GM19463 (cell line): ENCODE results near the gene CCL18.
"Not testable (repeated sequence)": the region's sequence is repeated elsewhere in the genome, so short reads cannot be mapped to it uniquely, and the experiment has no call there.

Experiments used
- ATAC-seq: cut with Tn5 transposase; IDR thresholded peaks from one replicate; pipeline ENCODE4 v1.9.1; 2021; ENCODE audit warnings: mild to moderate bottlenecking, moderate library complexity; ENCODE audit not compliant: unreplicated experiment

The CCL18 gene

DNA sequence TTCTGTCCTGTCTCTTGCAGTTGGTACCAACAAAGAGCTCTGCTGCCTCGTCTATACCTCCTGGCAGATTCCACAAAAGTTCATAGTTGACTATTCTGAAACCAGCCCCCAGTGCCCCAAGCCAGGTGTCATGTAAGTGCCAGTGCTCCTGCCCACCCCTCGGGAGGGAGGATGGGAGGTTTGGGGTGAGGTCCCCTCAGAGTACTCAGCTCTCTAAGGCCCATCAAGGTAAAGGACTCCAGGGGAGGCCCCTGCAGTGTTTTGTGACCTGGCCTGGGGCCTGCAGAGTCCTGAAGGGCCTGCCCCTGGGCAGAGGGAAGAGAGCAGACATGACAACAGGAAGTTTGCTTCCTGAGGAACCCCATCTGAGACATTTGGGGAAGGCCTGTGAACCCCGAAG lies 6.4 kb downstream of the CCL18 start:
- no peak for ATAC-seq

DNA sequence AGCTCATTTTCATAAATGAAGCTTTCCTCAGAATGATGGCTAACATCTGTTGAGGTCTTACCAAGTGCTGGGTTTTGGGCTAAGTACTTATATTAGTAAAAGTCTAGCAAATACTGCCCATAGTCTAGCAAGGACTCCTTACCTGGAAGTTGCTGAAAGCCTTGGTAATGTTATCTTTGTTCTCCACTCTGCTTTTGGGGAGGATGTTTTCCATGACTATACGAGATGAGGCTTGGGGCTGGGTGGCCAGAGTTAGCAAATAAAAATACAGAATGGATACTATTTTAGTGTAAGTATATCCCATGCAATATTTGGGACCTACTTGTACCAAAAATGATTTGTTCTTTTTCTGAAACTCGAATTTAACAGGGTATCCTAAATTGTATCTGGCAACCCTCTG lies 7.7 kb downstream of the CCL18 start:
- no peak for ATAC-seq

DNA sequence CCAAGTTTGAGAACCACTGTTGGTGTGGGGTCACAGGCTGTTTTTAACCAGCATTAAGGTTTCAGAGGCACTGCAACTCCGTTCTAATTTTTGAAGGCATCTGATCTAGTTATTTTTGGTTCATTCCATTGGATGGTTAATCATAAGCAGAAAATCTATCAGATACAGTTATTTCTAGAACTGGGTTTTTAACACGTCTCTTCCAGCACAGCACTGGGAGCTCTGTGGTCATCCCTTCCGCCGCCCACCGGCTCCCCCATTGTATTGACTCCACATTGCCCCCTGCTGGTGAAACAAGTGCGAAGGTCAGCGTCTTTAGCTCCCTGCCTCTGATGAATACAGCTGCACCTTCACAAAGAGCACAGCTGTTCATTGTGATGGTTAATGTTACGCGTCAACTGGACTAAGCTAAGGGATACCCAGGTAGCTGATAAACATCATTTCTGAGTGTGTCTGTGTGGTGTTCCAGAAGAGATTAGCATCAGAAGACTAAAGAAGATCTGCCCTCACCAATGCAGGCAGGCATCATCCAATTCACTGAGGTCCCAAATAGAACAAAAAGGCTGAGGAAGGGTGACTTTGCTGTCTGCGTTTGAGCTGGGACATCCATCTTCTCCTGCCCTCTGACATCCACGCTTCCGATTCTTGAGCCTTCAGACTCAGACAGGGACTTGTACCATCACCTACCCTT lies 8.5 kb downstream of the CCL18 start:
- ATAC-seq, result no peak

- no peak for ATAC-seq
Observed at GRCh38 chr17:36074365-36074764, 10.3 kb downstream of the CCL18 start.

GRCh38 chr17:36081681-36082471 lies 17.8 kb downstream of the CCL18 start:
- peak; percentile 36 for ATAC-seq

DNA sequence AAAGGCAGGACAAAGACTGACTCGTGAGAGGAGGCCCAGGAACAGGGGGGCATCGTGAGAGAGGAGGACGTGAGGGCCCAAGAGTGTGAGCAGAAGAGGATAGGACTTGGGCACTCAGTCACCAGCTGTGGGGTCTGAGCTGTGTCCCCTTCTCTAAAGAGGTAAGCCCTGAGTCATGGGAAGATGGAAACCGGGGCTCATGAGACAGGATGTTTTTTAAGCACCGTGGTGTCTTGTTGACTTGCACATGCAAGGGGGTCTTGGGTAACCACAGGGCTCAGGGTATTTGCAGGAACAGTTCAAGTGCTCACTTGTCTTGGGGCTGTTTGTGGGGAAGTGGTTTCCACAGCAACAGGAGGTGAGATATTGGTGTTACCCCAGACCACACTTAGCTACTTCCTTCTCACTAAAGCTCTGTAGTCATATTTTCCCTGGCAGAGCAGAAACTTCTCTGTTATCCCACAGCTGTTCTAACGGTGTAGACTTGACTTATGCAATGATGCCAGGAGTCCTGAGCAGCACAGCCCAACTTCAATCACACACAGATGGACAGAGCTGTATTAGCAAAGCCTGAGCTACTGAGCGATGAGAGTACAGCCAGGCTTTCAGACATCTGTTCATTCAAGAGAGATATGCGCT lies 18.5 kb downstream of the CCL18 start:
- peak; percentile 59 for ATAC-seq

- ATAC-seq, result not testable (repeated sequence)
Observed at GRCh38 chr17:36083691-36084090, 19.6 kb downstream of the CCL18 start.

GRCh38 chr17:36085765-36086164 lies 21.7 kb downstream of the CCL18 start:
- no peak for ATAC-seq

GRCh38 chr17:36086791-36087190 lies 22.7 kb downstream of the CCL18 start:
- no peak for ATAC-seq

DNA sequence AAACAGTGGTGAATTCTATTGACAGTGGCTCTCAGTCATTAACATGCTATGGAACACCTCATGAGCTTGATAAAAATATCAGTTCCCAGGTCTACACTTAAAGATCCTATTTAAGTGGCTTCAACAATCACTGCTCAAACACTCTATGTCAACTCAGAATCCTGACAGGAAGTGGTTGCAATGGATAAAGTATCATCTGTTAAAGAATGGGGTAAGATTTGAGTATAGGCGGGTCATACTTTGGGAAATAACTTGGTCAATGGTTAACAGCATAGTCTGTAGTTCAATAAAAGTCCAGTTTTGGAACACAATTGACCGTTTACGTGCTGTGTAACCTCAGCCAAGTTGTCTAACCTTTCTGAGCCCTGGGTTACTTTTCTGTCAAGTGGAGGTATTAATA lies 23.4 kb downstream of the CCL18 start:
- ATAC-seq, result not testable (repeated sequence)

- not testable (repeated sequence) for ATAC-seq
Observed at GRCh38 chr17:36087897-36088572, 24.0 kb downstream of the CCL18 start.

DNA sequence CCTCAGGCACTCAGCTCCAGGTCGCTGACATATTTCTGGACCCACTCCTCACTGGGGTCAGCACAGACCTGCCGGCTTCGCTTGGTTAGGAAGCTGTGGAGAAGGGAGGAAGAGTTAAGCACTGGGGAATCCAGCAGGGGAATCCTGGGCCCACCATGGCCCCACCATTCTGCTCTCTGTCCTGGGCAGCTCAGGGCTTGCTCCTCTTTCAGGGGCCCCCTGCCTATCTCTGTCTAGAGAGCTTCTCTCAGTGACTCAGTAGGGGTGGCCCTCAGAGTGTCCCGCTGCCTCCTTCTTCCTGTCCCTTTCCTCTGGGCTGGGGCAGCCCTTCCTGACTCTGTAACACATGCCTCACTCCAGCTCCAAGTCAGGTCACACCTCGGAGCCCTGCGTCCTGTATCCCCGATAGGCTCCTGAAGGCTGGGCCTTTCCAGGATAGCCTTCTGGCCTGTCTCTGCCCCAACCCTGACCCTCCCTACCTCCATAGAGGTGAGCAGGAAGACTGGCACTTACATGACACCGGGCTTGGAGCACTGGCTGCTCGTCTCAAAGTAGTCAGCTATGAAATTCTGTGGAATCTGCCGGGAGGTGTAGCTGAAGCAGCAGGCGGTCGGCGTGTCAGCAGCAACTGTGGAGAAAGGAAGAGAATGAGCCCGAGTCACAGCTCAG lies 24.7 kb downstream of the CCL18 start:
- no peak for ATAC-seq

DNA sequence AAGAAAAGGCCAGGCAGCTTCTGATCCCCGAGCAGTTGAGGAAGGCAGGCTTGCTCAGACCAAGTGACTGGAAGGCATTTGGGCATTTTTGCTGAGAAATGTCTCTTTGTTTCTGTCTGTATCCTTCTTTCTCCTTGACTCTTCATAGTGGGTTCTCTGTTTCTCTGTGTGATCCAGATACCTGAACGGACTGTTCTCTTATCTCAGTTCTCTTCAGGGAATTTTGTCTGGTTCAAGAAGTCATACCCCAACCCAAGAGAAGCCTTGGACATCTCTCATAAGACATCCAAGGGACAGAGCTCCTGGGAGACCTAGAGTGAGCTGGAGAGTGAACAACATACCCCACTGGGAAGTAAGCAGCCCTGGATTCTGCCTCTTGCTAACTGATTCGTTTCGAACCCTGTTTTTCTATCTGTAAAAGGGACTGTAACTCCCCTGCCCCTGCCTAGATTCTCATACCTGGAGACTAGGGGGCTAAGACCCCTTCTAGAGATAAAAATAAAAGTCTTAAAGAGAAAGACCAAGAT lies 25.3 kb downstream of the CCL18 start:
- ATAC-seq, result no peak

- ATAC-seq, result peak; percentile 70
Observed at GRCh38 chr17:36089888-36090836, 26.1 kb downstream of the CCL18 start, which contains the start of gene CCL3. CCL3 (minus strand) TSS chr17:36090143; CDS start chr17:36090058, 85 bp downstream.

GRCh38 chr17:36092230-36092629 lies 28.2 kb downstream of the CCL18 start:
- no peak for ATAC-seq

DNA sequence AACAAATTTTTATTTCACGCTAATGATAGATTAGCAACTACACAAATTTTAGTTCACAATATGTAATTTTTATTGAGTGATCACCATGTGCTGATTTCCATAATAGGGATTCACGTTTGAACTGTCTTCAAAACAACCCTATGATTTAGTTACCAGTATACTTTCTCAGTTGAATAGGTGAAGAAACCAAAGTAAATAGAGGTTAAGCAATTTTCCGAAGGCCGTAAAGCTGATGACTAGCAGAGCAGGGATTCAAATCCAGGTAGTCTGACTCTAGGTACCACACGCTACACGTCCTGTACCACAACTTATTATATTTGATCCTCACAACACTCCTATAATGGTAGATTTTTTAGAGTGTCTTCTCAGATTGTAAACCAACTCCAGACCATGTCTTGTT lies 28.6 kb downstream of the CCL18 start:
- ATAC-seq, result not testable (repeated sequence)

DNA sequence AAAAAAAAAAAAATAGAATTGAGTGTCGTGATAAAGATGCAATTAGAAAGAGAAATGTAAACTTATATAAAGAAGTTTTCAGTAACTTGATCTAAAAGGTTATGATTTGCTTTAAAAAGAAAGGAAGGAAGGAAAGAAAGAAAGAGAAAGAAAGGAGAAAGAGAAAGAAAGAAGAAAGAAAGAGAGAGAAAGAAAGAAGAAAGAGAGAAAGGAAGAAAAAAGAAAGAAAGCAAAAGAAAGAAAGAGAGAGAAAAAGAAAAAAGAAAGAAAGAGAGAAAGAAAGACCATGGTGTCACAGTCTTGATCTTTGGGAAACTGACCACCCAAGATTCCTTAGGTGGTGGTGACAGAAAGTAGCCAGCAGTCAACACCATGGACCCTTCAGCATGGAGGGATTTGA lies 30.2 kb downstream of the CCL18 start:
- ATAC-seq, result no peak

GRCh38 chr17:36094746-36095145 lies 30.7 kb downstream of the CCL18 start:
- ATAC-seq, result no peak

DNA sequence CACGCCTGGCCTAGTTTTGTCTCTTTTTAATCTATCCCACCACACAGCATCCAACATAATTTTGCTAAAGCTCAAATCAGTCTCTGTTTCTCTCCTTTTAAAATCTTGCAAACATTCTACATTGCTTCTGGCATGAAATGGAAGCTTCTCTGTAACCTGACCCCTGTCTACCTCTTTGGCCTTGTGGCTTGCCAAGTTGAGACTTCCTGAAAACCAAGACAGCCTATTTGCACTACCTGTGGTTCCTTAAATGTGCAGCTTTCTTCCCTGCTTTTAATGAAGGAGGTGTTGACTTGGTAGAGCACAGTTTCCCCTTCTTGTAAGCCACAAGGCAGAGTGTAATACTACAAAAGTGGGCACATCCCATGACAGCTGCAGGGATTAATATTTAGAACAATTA lies 31.9 kb downstream of the CCL18 start:
- ATAC-seq, result no peak
